Stimulated activated CD4-positive, alpha-beta T cell treated with anti-CD3 and anti-CD28 coated beads, Interleukin-12 subunit alpha, Interleukin-12 subunit beta, amount 100 ng/mL, for 24 hours (primary cell): ENCODE data around the gene TRIP10.
"Not testable (repeated sequence)": the region's sequence is repeated elsewhere in the genome, so short reads cannot be mapped to it uniquely, and the experiment has no call there.

Experiments used
- DNase-seq, 2 experiments: peaks; one replicate each; pipeline ENCODE4 v3.0.0-alpha.2; 2020; ENCODE audit warnings: low read depth in 2 of 2

Gene TRIP10

GRCh38 chr19:6768236-6768785, 28.8 kb downstream of the TRIP10 start:
- no peak for DNase-seq

- DNase-seq, result no peak
These were observed 29.6 kb downstream of the TRIP10 start for GRCh38 chr19:6769006-6769619.

- DNase-seq, result not testable (repeated sequence)
These were observed 32.2 kb downstream of the TRIP10 start for GRCh38 chr19:6771648-6772027.

- DNase-seq, result peak; percentile 47 to 77
These were observed 32.8 kb downstream of the TRIP10 start, which contains the start of gene VAV1 for GRCh38 chr19:6772028-6772865. VAV1 (plus strand) TSS chr19:6772708; CDS start chr19:6772808, 100 bp downstream.

- no peak for DNase-seq
These were observed 33.4 kb downstream of the TRIP10 start for GRCh38 chr19:6772866-6773322.

- DNase-seq, result peak; percentile 28 to 59
These were observed 33.9 kb downstream of the TRIP10 start for GRCh38 chr19:6773323-6773931.

- DNase-seq, result no peak
These were observed 35.6 kb downstream of the TRIP10 start for GRCh38 chr19:6774821-6775707.

GRCh38 chr19:6776045-6776444, 36.6 kb downstream of the TRIP10 start:
- DNase-seq, result not testable (repeated sequence)

- no peak for DNase-seq
These were observed 37.5 kb downstream of the TRIP10 start for GRCh38 chr19:6776999-6777398.

- DNase-seq, result no peak
These were observed 38.0 kb downstream of the TRIP10 start for GRCh38 chr19:6777434-6777833.

GRCh38 chr19:6778386-6778785, 38.9 kb downstream of the TRIP10 start:
- DNase-seq, result no peak

- no peak for DNase-seq
These were observed 39.7 kb downstream of the TRIP10 start for GRCh38 chr19:6779206-6779605.

GRCh38 chr19:6787393-6787792, 47.9 kb downstream of the TRIP10 start:
- no peak for DNase-seq

- DNase-seq, result no peak
These were observed 49.4 kb downstream of the TRIP10 start for GRCh38 chr19:6788896-6789295.

- no peak for DNase-seq
These were observed 51.0 kb downstream of the TRIP10 start for GRCh38 chr19:6790194-6791128.

GRCh38 chr19:6791237-6791636, 51.8 kb downstream of the TRIP10 start:
- DNase-seq, result no peak

GRCh38 chr19:6793411-6793810, 53.9 kb downstream of the TRIP10 start:
- DNase-seq, result no peak

- no peak for DNase-seq
These were observed 54.5 kb downstream of the TRIP10 start for GRCh38 chr19:6793973-6794372.

- DNase-seq, result no peak
These were observed 55.4 kb downstream of the TRIP10 start for GRCh38 chr19:6794686-6795431.
